Thoracic aorta (tissue), 2 donors: ENCODE measurements around the gene ST6GALNAC6. TPM values are rescaled to one million over a fixed set of nuclear protein-coding genes. Genes with fewer than 3 reads are reported as not detected.

Source experiments
- ATAC-seq: fragments of 150-250 bp; one replicate; pipeline ENCODE4 v1.8.0; 2017; ENCODE audit warnings: low read depth; ENCODE audit not compliant: insufficient number of reproducible peaks, low FRiP score
- DNase-seq: peaks from one replicate; pipeline ENCODE4 v3.0.0-alpha.2; 2020; ENCODE audit warnings: low spot score
- H3K27ac ChIP-seq, 2 donors: fragments of 200-600 bp; sonication (generic); 1 replicate in 1 of 2; 2 replicates in 1 of 2; pipeline ENCODE4 v1.5.1; 2016; ENCODE audit warnings: mild to moderate bottlenecking in 2 of 2, moderate library complexity in 2 of 2
- H3K27me3 ChIP-seq: fragments of 200-600 bp; sonication (generic); replicated peaks from 2 replicates; pipeline ENCODE4 v1.6.0; 2016; ENCODE audit warnings: mild to moderate bottlenecking; ENCODE audit not compliant: insufficient read depth
- H3K36me3 ChIP-seq: fragments of 200-600 bp; sonication (generic); one replicate; pipeline ENCODE4 v1.5.1; 2016
- H3K4me1 ChIP-seq, 2 donors: fragments of 200-600 bp; sonication (generic); 1 replicate in 1 of 2; 2 replicates in 1 of 2; pipeline versions ENCODE4 v1.5.1 to v1.6.0; 2016; ENCODE audit warnings: low read depth in 2 of 2, mild to moderate bottlenecking in 1 of 2; ENCODE audit not compliant: control insufficient read depth in 1 of 2
- H3K4me3 ChIP-seq: fragments of 200-600 bp; sonication (generic); 2 replicates; pipeline ENCODE4 v1.5.1; 2016; ENCODE audit warnings: mild to moderate bottlenecking
- H3K9me3 ChIP-seq: fragments of 200-600 bp; sonication (generic); 2 replicates; pipeline ENCODE4 v1.5.1; 2016
- total RNA-seq, 2 donors: library from RNA; depleted of rRNA; stranded (reverse); fragments of >200 nt; gene quantifications; one replicate each; pipeline versions ENCODE4 v1.1.0 to v1.2.3, GENCODE V29; 2016
- TF ChIP-seq, protein P1 (sequence below): fragments of 200-600 bp; sonication (generic); IDR thresholded peaks from one replicate; pipeline ENCODE4 v1.5.1; 2019; ENCODE audit warnings: antibody characterized with exemption

The ST6GALNAC6 gene
- total RNA-seq, 2 donors from 2014 or later: 140 to 221 TPM

DNA sequence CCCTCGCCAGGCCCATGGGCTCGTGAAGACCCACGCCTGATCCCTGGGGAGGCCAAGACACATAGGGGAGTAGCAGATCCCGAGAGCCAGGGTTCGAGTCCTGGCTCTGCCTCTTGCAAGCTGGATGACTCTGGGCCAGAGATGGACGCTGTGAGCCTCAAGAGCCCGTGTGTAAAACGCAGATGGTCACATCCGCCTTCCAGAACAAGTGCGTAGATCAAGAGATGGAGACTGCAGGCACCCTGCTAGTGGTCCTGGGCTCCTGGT, 9.2 kb upstream of the ST6GALNAC6 start:
- peaks cover 21% of the 10 kb centered on the region for H3K36me3 ChIP-seq
- H3K4me1 ChIP-seq: peaks cover 34 to 38% of the 10 kb centered on the region in 2 donors
- ATAC-seq (no peak), DNase-seq (no peak)
- no peaks in the 10 kb centered on the region for H3K27me3 ChIP-seq
- no peak overlapping the region for H3K27ac ChIP-seq
- no peaks in the 10 kb centered on the region for H3K9me3 ChIP-seq
- H3K4me3 ChIP-seq: no peak overlapping the region
- TF ChIP-seq, protein P1, sequence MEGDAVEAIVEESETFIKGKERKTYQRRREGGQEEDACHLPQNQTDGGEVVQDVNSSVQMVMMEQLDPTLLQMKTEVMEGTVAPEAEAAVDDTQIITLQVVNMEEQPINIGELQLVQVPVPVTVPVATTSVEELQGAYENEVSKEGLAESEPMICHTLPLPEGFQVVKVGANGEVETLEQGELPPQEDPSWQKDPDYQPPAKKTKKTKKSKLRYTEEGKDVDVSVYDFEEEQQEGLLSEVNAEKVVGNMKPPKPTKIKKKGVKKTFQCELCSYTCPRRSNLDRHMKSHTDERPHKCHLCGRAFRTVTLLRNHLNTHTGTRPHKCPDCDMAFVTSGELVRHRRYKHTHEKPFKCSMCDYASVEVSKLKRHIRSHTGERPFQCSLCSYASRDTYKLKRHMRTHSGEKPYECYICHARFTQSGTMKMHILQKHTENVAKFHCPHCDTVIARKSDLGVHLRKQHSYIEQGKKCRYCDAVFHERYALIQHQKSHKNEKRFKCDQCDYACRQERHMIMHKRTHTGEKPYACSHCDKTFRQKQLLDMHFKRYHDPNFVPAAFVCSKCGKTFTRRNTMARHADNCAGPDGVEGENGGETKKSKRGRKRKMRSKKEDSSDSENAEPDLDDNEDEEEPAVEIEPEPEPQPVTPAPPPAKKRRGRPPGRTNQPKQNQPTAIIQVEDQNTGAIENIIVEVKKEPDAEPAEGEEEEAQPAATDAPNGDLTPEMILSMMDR: no peak

- H3K27me3 ChIP-seq: no peaks in the 10 kb centered on the region
- DNase-seq (no peak), ATAC-seq (no peak)
- no peaks in the 10 kb centered on the region for H3K9me3 ChIP-seq
- H3K4me3 ChIP-seq: no peak overlapping the region
- peak overlapping the region; percentile 87 to 92 for H3K27ac ChIP-seq
- H3K36me3 ChIP-seq: peaks cover 21% of the 10 kb centered on the region
- TF ChIP-seq, protein P1: no peak
- peaks cover 40 to 43% of the 10 kb centered on the region in 2 donors for H3K4me1 ChIP-seq
Observed at GRCh38 chr9:127907867-127908659, 8.7 kb upstream of the ST6GALNAC6 start.

GRCh38 chr9:127905788-127906191, 6.4 kb upstream of the ST6GALNAC6 start:
- ATAC-seq (no peak), DNase-seq (no peak)
- H3K9me3 ChIP-seq: no peaks in the 10 kb centered on the region
- TF ChIP-seq, protein P1: no peak
- peak overlapping the region; percentile 87 to 92 for H3K27ac ChIP-seq
- no peaks in the 10 kb centered on the region for H3K27me3 ChIP-seq
- H3K36me3 ChIP-seq: peaks cover 12% of the 10 kb centered on the region
- peaks cover 40 to 44% of the 10 kb centered on the region in 2 donors for H3K4me1 ChIP-seq
- H3K4me3 ChIP-seq: peak overlapping the region; percentile 37

DNA sequence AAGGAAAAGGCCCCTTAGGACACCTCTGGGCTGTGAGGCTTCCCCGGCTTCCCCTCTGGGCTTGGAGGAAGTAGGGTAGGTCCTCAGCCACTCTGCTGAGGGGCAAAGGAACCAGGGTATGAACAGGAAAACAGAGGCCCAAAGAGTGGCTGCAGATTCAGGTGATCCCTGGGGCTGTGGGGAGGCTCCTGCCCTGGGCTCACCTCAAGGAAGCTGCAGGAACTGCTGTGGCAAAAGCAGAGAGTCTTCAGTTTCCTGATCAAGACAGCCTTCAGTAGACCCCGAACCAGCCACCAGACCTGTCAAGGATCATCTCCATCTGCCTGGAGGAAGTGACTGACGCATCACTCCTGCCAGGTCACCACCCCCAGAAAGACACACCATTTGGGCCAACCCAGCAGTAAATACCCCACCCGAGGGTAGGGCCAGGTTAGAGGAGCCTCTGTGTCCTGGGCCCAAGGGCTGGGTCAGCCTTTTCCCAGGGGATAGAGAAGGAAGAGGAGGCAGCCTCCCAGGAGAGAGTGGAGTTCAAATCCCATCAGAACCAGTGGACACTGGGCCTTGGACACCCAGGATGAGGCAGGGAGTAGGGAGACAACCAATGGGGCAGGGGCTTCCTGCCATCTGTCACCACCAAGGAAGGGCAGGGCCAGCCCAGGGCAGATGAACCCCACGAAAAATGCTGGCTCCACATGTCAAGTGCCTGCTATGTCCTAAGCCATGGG, 5.8 kb upstream of the ST6GALNAC6 start:
- TF ChIP-seq, protein P1: no peak
- Histone ChIP-seq H3K4me3 (peak overlapping the region; percentile 37), H3K9me3 (no peaks in the 10 kb centered on the region), H3K27me3 (no peaks in the 10 kb centered on the region), H3K36me3 (peaks cover 12% of the 10 kb centered on the region), H3K4me1 (peaks cover 40 to 45% of the 10 kb centered on the region in 2 donors), H3K27ac (peak overlapping the region; percentile 87 to 92)
- no peak for ATAC-seq
- DNase-seq: no peak

DNA sequence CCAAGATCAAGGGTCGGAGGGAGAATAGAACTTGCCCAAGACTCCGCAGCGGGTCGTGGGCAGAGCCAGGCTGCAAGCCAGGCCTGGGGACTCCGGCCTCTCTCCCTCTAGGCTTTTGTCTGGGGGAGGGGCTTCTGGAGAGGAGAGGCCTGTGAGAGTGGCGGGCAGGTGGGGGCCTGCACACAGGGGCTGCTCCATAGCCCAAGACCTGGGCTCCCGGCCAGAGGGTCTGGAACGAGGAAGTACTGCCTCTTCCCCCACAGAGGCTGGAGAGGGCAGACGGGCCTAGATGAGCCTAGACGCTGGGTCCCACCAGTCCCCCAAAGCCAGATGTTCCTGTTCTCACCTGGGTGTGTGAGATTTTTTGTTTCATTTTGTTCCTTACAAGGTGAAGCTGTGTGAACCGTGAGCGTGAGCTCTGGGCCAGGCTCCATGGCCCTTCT, 5.2 kb upstream of the ST6GALNAC6 start:
- ATAC-seq (no peak), DNase-seq (no peak)
- H3K4me3 ChIP-seq: no peak overlapping the region
- H3K27ac ChIP-seq: peak overlapping the region; percentile 87 to 92
- no peaks in the 10 kb centered on the region for H3K9me3 ChIP-seq
- H3K27me3 ChIP-seq: no peaks in the 10 kb centered on the region
- H3K4me1 ChIP-seq: peaks cover 40 to 51% of the 10 kb centered on the region in 2 donors
- TF ChIP-seq, protein P1: no peak
- H3K36me3 ChIP-seq: peaks cover 9% of the 10 kb centered on the region
